Measurements from ENCODE around the gene RRAS. TPM values are rescaled to one million over a fixed set of nuclear protein-coding genes. Genes with fewer than 3 reads are reported as not detected.

Gene RRAS
- polyA plus RNA-seq, 1 donor from 2014 or later = not detected

GRCh38 chr19:49676136-49676783 lies 36.3 kb upstream of the RRAS start:
- peak overlapping the region; percentile 70 for H2AFZ ChIP-seq (ENCODE audit: low read depth, low read length)
- no peaks in the 10 kb centered on the region for H3K36me3 ChIP-seq (ENCODE audit: insufficient read depth, low read length)
- peaks cover 3% of the 10 kb centered on the region for H3F3A ChIP-seq (ENCODE audit: insufficient read depth, low read length, poor library complexity, severe bottlenecking)
- H3K9me3 ChIP-seq (ENCODE audit: low read length) = no peaks in the 10 kb centered on the region
- H3K27ac ChIP-seq (ENCODE audit: low read length) = peak overlapping the region; percentile 91
- peak overlapping the region; percentile 73 for H3K9ac ChIP-seq (ENCODE audit: low read length)
- TF ChIP-seq MXI1 (conservative IDR thresholded peaks at IDR 0.05; ENCODE audit: poor library complexity, severe bottlenecking) (peak; percentile 19), EZH2 (IDR thresholded peaks at IDR 0.05; ENCODE audit: borderline replicate concordance, insufficient read depth, low read length, poor library complexity, severe bottlenecking) (no peak), REST (IDR thresholded peaks at IDR 0.05; ENCODE audit: borderline replicate concordance) (peak; percentile 68), SMC3 (conservative IDR thresholded peaks at IDR 0.05; ENCODE audit: poor library complexity) (no peak), EP300 (conservative IDR thresholded peaks at IDR 0.05; ENCODE audit: poor library complexity, severe bottlenecking) (peak; percentile 56), CTCF (IDR thresholded peaks at IDR 0.05; ENCODE audit: poor library complexity, severe bottlenecking) (peak; percentile 23), POLR2AphosphoS5 (IDR thresholded peaks at IDR 0.05) (peak; percentile 66), TAF1 (IDR thresholded peaks at IDR 0.05; ENCODE audit: low read depth) (peak; percentile 5), RAD21 (conservative IDR thresholded peaks at IDR 0.05) (no peak)
- H3K79me2 ChIP-seq (replicated peaks; ENCODE audit: insufficient read depth, low read length) = peaks cover 34% of the 10 kb centered on the region
- no peaks in the 10 kb centered on the region for H3K9me2 ChIP-seq (ENCODE audit: insufficient read depth, low read length)
- no peaks in the 10 kb centered on the region for H4K20me1 ChIP-seq (ENCODE audit: insufficient read depth)
- H3K27me3 ChIP-seq (ENCODE audit: insufficient read depth, low read depth, low read length) = no peaks in the 10 kb centered on the region
- H3K4me3 ChIP-seq (ENCODE audit: low read length) = peak overlapping the region; percentile 68
- H3K4me2 ChIP-seq (ENCODE audit: low read length) = peak overlapping the region; percentile 49

DNA sequence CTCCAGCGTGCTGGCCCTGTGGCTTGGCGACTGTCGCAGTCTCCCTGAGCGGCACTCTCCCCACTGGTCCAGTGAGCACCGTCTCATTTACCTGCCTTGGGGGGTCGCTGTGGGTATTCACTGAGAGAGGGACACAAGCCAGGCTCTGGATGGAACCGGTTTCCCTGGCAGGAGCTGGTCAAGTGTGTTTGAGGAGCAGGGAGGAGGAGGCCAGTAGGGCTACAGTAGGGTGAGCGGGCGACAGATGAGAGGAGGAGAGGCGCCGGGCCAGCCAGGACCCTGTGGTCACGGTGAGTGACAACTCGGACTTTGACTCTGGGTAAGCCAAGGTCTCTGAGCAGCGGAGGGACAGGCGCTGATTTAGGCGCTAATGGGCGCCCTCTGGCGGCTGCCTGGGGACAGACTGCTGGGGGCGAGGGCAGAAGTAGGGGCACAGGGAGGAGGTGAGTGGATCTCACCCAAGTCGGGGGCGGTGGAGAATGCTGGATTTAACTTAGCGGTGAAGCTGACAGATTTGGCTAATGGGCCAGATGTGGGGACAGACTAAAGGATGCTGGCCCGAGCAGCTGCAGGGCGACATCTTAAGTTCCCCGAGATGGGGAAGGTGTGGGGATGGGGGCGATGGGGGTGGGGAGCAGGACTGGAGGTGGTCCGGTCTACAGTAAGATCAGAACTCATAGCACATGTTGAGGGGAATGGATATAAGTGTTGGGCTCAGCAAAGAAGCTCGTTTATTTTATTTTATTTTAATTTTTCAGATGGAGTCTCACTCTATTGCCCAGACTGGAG lies 32.4 kb upstream of the RRAS start:
- Histone ChIP-seq H3K4me2 (ENCODE audit: low read length) (no peak overlapping the region), H3K79me2 (replicated peaks; ENCODE audit: insufficient read depth, low read length) (no peaks in the 10 kb centered on the region), H4K20me1 (ENCODE audit: insufficient read depth) (no peaks in the 10 kb centered on the region), H3K9ac (ENCODE audit: low read length) (no peak overlapping the region), H3K27me3 (ENCODE audit: insufficient read depth, low read depth, low read length) (no peaks in the 10 kb centered on the region), H3K4me3 (ENCODE audit: low read length) (peak overlapping the region; percentile 22), H2AFZ (ENCODE audit: low read depth, low read length) (no peak overlapping the region), H3K9me2 (ENCODE audit: insufficient read depth, low read length) (no peaks in the 10 kb centered on the region), H3K27ac (ENCODE audit: low read length) (no peak overlapping the region), H3K36me3 (ENCODE audit: insufficient read depth, low read length) (no peaks in the 10 kb centered on the region), H3K9me3 (ENCODE audit: low read length) (no peaks in the 10 kb centered on the region), H3F3A (ENCODE audit: insufficient read depth, low read length, poor library complexity, severe bottlenecking) (no peaks in the 10 kb centered on the region)
- TF ChIP-seq RAD21 (conservative IDR thresholded peaks at IDR 0.05) (peak; percentile 54), CTCF (IDR thresholded peaks at IDR 0.05; ENCODE audit: poor library complexity, severe bottlenecking) (peak; percentile 80), POLR2AphosphoS5 (IDR thresholded peaks at IDR 0.05) (no peak), EP300 (conservative IDR thresholded peaks at IDR 0.05; ENCODE audit: poor library complexity, severe bottlenecking) (no peak), SMC3 (conservative IDR thresholded peaks at IDR 0.05; ENCODE audit: poor library complexity) (peak; percentile 71), REST (IDR thresholded peaks at IDR 0.05; ENCODE audit: borderline replicate concordance) (no peak)

Data from neural cell (in vitro differentiated cells).